HEK293 (cell line): Measurements from ENCODE around the gene AK5.

Experiments
- CTCF ChIA-PET: fragments of 350-600 bp; formaldehyde crosslinking; extraction: SDS; loops from one replicate; lab custom pipeline; 2021; ENCODE audit warnings: antibody characterized with exemption; lab: Yijun Ruan, JAX
- POLR2A ChIA-PET: fragments of 300-600 bp; formaldehyde crosslinking; extraction: SDS; loops from one replicate; lab custom pipeline; 2020; ENCODE audit warnings: antibody characterized with exemption, inconsistent platforms; lab: Yijun Ruan, JAX
- H3K27ac ChIP-seq: fragments of 200-500 bp; sonication (Bioruptor generic); 2 replicates; pipeline ENCODE4 v1.5.1; 2014; ENCODE audit warnings: low read depth, low read length, control low read depth, inconsistent platforms; ENCODE audit errors: extremely low read depth
- H3K36me3 ChIP-seq, 2 experiments: fragments of 200-500 bp in 1 of 2; sonication (Bioruptor generic) in 1 of 2; 1 replicate in 1 of 2; 2 replicates in 1 of 2; pipeline ENCODE4 v1.5.1; 2014 to 2017; ENCODE audit warnings: inconsistent platforms in 2 of 2, low read length in 2 of 2; ENCODE audit not compliant: control insufficient read depth in 2 of 2, insufficient read depth in 1 of 2
- H3K4me1 ChIP-seq: fragments of 200-500 bp; sonication (Bioruptor generic); 2 replicates; pipeline ENCODE4 v1.5.1; 2014; ENCODE audit warnings: mild to moderate bottlenecking, low read length, inconsistent platforms; ENCODE audit not compliant: control insufficient read depth, insufficient read depth
- H3K4me3 ChIP-seq: 2 replicates; pipeline ENCODE4 v1.5.1; 2011; ENCODE audit warnings: low read depth, mild to moderate bottlenecking, control low read depth, low read length, moderate library complexity
- H3K9me3 ChIP-seq: fragments of 200-500 bp; sonication (Bioruptor generic); 2 replicates; pipeline ENCODE4 v1.5.1; 2014; ENCODE audit warnings: low read depth, low read length, inconsistent platforms; ENCODE audit not compliant: control insufficient read depth, insufficient read depth
- BCL11A ChIP-seq: fragments of 450-650 bp; formaldehyde crosslinking; IDR thresholded peaks from 2 replicates; pipeline ENCODE4 v1.5.1; 2016; ENCODE audit warnings: low read depth, missing biosample characterization, missing genetic modification characterization
- FEZF1 ChIP-seq: fragments of 450-650 bp; formaldehyde crosslinking; IDR thresholded peaks from 2 replicates; pipeline ENCODE4 v1.5.1; 2016; ENCODE audit warnings: missing biosample characterization, missing genetic modification characterization
- HIC1 ChIP-seq: fragments of 450-650 bp; formaldehyde crosslinking; IDR thresholded peaks from 2 replicates; pipeline ENCODE4 v1.5.1; 2016; ENCODE audit warnings: missing biosample characterization, missing genetic modification characterization
- OVOL3 ChIP-seq: fragments of 450-650 bp; formaldehyde crosslinking; IDR thresholded peaks from 2 replicates; pipeline ENCODE4 v1.5.1; 2016; ENCODE audit warnings: missing biosample characterization, missing genetic modification characterization
- PRDM4 ChIP-seq: fragments of 450-650 bp; formaldehyde crosslinking; IDR thresholded peaks from 2 replicates; pipeline ENCODE4 v1.5.1; 2017; ENCODE audit warnings: missing biosample characterization, missing genetic modification characterization
- YY1 ChIP-seq: fragments of 450-650 bp; formaldehyde crosslinking; IDR thresholded peaks from 2 replicates; pipeline ENCODE4 v1.5.1; 2018; ENCODE audit warnings: missing biosample characterization, missing genetic modification characterization
- ZBTB20 ChIP-seq: fragments of 450-650 bp; formaldehyde crosslinking; IDR thresholded peaks from 2 replicates; pipeline ENCODE4 v1.5.1; 2016; ENCODE audit warnings: missing biosample characterization, missing genetic modification characterization
- ZBTB6 ChIP-seq: fragments of 450-650 bp; formaldehyde crosslinking; IDR thresholded peaks from 2 replicates; pipeline ENCODE4 v1.5.1; 2017; ENCODE audit warnings: missing biosample characterization, missing genetic modification characterization
- ZFP3 ChIP-seq: fragments of 450-650 bp; formaldehyde crosslinking; IDR thresholded peaks from 2 replicates; pipeline ENCODE4 v1.5.1; 2016; ENCODE audit warnings: low read depth, missing biosample characterization, missing genetic modification characterization
- ZNF16 ChIP-seq: fragments of 450-650 bp; formaldehyde crosslinking; IDR thresholded peaks from 2 replicates; pipeline ENCODE4 v1.5.1; 2016; ENCODE audit warnings: low read depth, missing biosample characterization, missing genetic modification characterization
- ZNF174 ChIP-seq: fragments of 450-650 bp; formaldehyde crosslinking; IDR thresholded peaks from 2 replicates; pipeline ENCODE4 v1.5.0; 2017; ENCODE audit warnings: missing biosample characterization, mild to moderate bottlenecking, missing genetic modification characterization
- ZNF184 ChIP-seq: fragments of 450-650 bp; IDR thresholded peaks from 2 replicates; pipeline ENCODE4 v1.5.1; 2018; ENCODE audit warnings: missing biosample characterization, mild to moderate bottlenecking, missing genetic modification characterization
- ZNF19 ChIP-seq: fragments of 450-650 bp; formaldehyde crosslinking; IDR thresholded peaks from 2 replicates; pipeline ENCODE4; 2016; ENCODE audit warnings: missing biosample characterization, missing genetic modification characterization, low read depth
- ZNF280D ChIP-seq: fragments of 450-650 bp; formaldehyde crosslinking; IDR thresholded peaks from 2 replicates; pipeline ENCODE4 v1.5.1; 2016; ENCODE audit warnings: missing biosample characterization, missing genetic modification characterization
- ZNF292 ChIP-seq: fragments of 450-650 bp; formaldehyde crosslinking; IDR thresholded peaks from 2 replicates; pipeline ENCODE4 v1.5.1; 2016; ENCODE audit warnings: low read depth, missing biosample characterization, missing genetic modification characterization, borderline replicate concordance
- ZNF302 ChIP-seq: fragments of 450-650 bp; formaldehyde crosslinking; IDR thresholded peaks from 2 replicates; pipeline ENCODE4 v1.5.1; 2016; ENCODE audit warnings: missing biosample characterization, missing genetic modification characterization, low read depth
- ZNF362 ChIP-seq: fragments of 450-650 bp; formaldehyde crosslinking; IDR thresholded peaks from 2 replicates; pipeline ENCODE4 v1.5.1; 2016; ENCODE audit warnings: missing biosample characterization, missing genetic modification characterization
- ZNF394 ChIP-seq: fragments of 450-650 bp; formaldehyde crosslinking; IDR thresholded peaks from 2 replicates; pipeline ENCODE4 v1.5.1; 2016; ENCODE audit warnings: missing biosample characterization, missing genetic modification characterization, mild to moderate bottlenecking, moderate library complexity, borderline replicate concordance
- ZNF488 ChIP-seq: fragments of 450-650 bp; formaldehyde crosslinking; IDR thresholded peaks from 2 replicates; pipeline ENCODE4 v1.5.1; 2016; ENCODE audit warnings: missing biosample characterization, missing genetic modification characterization
- ZNF544 ChIP-seq: fragments of 450-650 bp; formaldehyde crosslinking; IDR thresholded peaks from 2 replicates; pipeline ENCODE4 v1.5.0; 2017; ENCODE audit warnings: missing biosample characterization, missing genetic modification characterization
- ZNF621 ChIP-seq: fragments of 450-650 bp; formaldehyde crosslinking; IDR thresholded peaks from 2 replicates; pipeline ENCODE4 v1.5.1; 2017; ENCODE audit warnings: missing biosample characterization, missing genetic modification characterization
- ZNF629 ChIP-seq: fragments of 450-650 bp; formaldehyde crosslinking; IDR thresholded peaks from 2 replicates; pipeline ENCODE4 v1.5.1; 2017; ENCODE audit warnings: missing biosample characterization, missing genetic modification characterization
- ZNF701 ChIP-seq: fragments of 450-650 bp; formaldehyde crosslinking; IDR thresholded peaks from 2 replicates; pipeline ENCODE4 v1.5.1; 2016; ENCODE audit warnings: missing biosample characterization, missing genetic modification characterization
- ZNF792 ChIP-seq: fragments of 450-650 bp; formaldehyde crosslinking; IDR thresholded peaks from 2 replicates; pipeline ENCODE4 v1.5.1; 2016; ENCODE audit warnings: missing biosample characterization, missing genetic modification characterization
- ZSCAN16 ChIP-seq: fragments of 450-650 bp; formaldehyde crosslinking; IDR thresholded peaks from 2 replicates; pipeline ENCODE4 v1.5.1; 2016; ENCODE audit warnings: missing biosample characterization, missing genetic modification characterization
- ZSCAN4 ChIP-seq: fragments of 450-650 bp; formaldehyde crosslinking; IDR thresholded peaks from 2 replicates; pipeline ENCODE4 v1.5.1; 2017; ENCODE audit warnings: missing biosample characterization, missing genetic modification characterization

The AK5 gene

GRCh38 chr1:77282187-77282865, 507 bp downstream of the AK5 start:
- ChIA-PET POLR2A (no interaction called here), CTCF (no interaction called here)
- H3K9me3 ChIP-seq, result no peaks in the 10 kb centered on the region
- no peaks in the 10 kb centered on the region for H3K36me3 ChIP-seq
- no peak overlapping the region; the same call in 1 of the 2 replicates for H3K27ac ChIP-seq
- H3K4me3 ChIP-seq, result peak overlapping the region; percentile 54
- H3K4me1 ChIP-seq, result no peaks in the 10 kb centered on the region
- TF ChIP-seq ZNF488 (tag by site-specific recombination) (no peak), OVOL3 (tag by site-specific recombination) (no peak), ZBTB20 (peak; percentile 89), YY1 (tag by site-specific recombination) (0 out of 2 replicates have a peak, but pooled peaks have one; percentile 19), BCL11A (no peak), ZNF792 (no peak), ZNF302 (tag by site-specific recombination) (no peak), ZNF701 (tag by site-specific recombination) (no peak), ZSCAN16 (no peak), ZNF19 (tag by site-specific recombination) (no peak), ZBTB6 (tag by site-specific recombination) (no peak), PRDM4 (tag by site-specific recombination) (no peak), ZNF544 (tag by site-specific recombination) (no peak), ZNF394 (peak; percentile 74; the same call in 1 of the 2 replicates), HIC1 (no peak), ZNF292 (no peak), ZNF629 (tag by site-specific recombination) (no peak), ZNF621 (tag by site-specific recombination) (no peak), FEZF1 (no peak), ZFP3 (tag by site-specific recombination) (no peak), ZNF16 (tag by site-specific recombination) (no peak), ZNF362 (no peak), ZNF184 (tag by site-specific recombination) (no peak), ZNF280D (tag by site-specific recombination) (no peak), ZNF174 (tag by site-specific recombination) (no peak), ZSCAN4 (no peak)
